Keratinocyte (primary cell): ENCODE results near the gene ZDHHC12. TPM values are rescaled to one million over a fixed set of nuclear protein-coding genes. Genes with fewer than 3 reads are reported as not detected.

Source experiments
- DNase-seq: peaks from one replicate; pipeline ENCODE4 v3.0.0-alpha.2; 2011; ENCODE audit warnings: low read depth, missing footprints, low spot score
- FAIRE-seq: peaks from 2 replicates; lab custom pipeline; 2011; peaks lifted over from hg19 to GRCh38; lab: Jason Lieb, UNC
- H2AFZ ChIP-seq: 2 replicates; pipeline ENCODE4 v1.6.0; 2012; ENCODE audit warnings: low read length, control low read depth, inconsistent platforms; ENCODE audit not compliant: control insufficient read depth
- H3K27ac ChIP-seq: 2 replicates; pipeline ENCODE4 v1.5.1; 2011; ENCODE audit warnings: low read length; ENCODE audit not compliant: control insufficient read depth, insufficient read depth
- H3K27me3 ChIP-seq: 3 replicates; pipeline ENCODE4 v1.6.0; 2011; ENCODE audit warnings: low read length; ENCODE audit not compliant: control insufficient read depth, insufficient read depth; ENCODE audit errors: extremely low read depth
- H3K36me3 ChIP-seq, 2 experiments: 2 replicates in 1 of 2; 3 replicates in 1 of 2; pipeline ENCODE4 v1.5.1; 2011; ENCODE audit warnings: low read length in 2 of 2, mild to moderate bottlenecking in 1 of 2; ENCODE audit not compliant: control insufficient read depth in 2 of 2, insufficient read depth in 2 of 2; ENCODE audit errors: extremely low read depth in 1 of 2
- H3K4me1 ChIP-seq: 3 replicates; pipeline ENCODE4 v1.5.1; 2011; ENCODE audit warnings: low read length; ENCODE audit not compliant: control insufficient read depth, insufficient read depth; ENCODE audit errors: extremely low read depth
- H3K4me2 ChIP-seq: 3 replicates; pipeline ENCODE4 v1.6.0; 2011; ENCODE audit warnings: low read depth, low read length; ENCODE audit not compliant: control insufficient read depth, insufficient read depth; ENCODE audit errors: extremely low read depth
- H3K4me3 ChIP-seq, 3 experiments: fragments of 200-600 bp in 1 of 3; sonication (generic) in 1 of 3; 2 replicates in 2 of 3; 3 replicates in 1 of 3; pipeline ENCODE4 v1.5.1; 2011 to 2016; ENCODE audit warnings: low read length in 3 of 3, mild to moderate bottlenecking in 3 of 3, control low read depth in 2 of 3, inconsistent platforms in 1 of 3, low read depth in 1 of 3, mixed read lengths in 1 of 3, mixed run types in 1 of 3, moderate library complexity in 1 of 3; ENCODE audit not compliant: control insufficient read depth in 2 of 3, insufficient read depth in 2 of 3; ENCODE audit errors: extremely low read depth in 1 of 3
- H3K79me2 ChIP-seq: 2 replicates; pipeline ENCODE4 v1.6.0; 2012; ENCODE audit warnings: low read length; ENCODE audit not compliant: control insufficient read depth, insufficient read depth
- H3K9ac ChIP-seq: 3 replicates; pipeline ENCODE4 v1.6.0; 2011; ENCODE audit warnings: low read length; ENCODE audit not compliant: control insufficient read depth, insufficient read depth; ENCODE audit errors: extremely low read depth
- H3K9me1 ChIP-seq: 3 replicates; pipeline ENCODE4 v1.6.0; 2011; ENCODE audit warnings: low read length; ENCODE audit not compliant: control insufficient read depth, insufficient read depth; ENCODE audit errors: extremely low read depth
- H3K9me3 ChIP-seq: 2 replicates; pipeline ENCODE4 v1.5.1; 2012; ENCODE audit warnings: low read depth, low read length; ENCODE audit not compliant: control insufficient read depth
- H4K20me1 ChIP-seq: 3 replicates; pipeline ENCODE4 v1.6.0; 2011; ENCODE audit warnings: low read length; ENCODE audit not compliant: control insufficient read depth, insufficient read depth; ENCODE audit errors: extremely low read depth
- CTCF ChIP-seq, 3 experiments: IDR thresholded peaks in 1 of 3; conservative IDR thresholded peaks in 1 of 3; optimal IDR thresholded peaks in 1 of 3; 2 replicates in 2 of 3; 3 replicates in 1 of 3; pipeline versions ENCODE3 to v1.5.1; 2011; ENCODE audit warnings: low read length in 3 of 3, mild to moderate bottlenecking in 3 of 3, moderate library complexity in 2 of 3, control low read depth in 1 of 3, inconsistent platforms in 1 of 3; ENCODE audit not compliant: insufficient read depth in 2 of 3; ENCODE audit errors: extremely low read depth in 1 of 3
- EZH2 ChIP-seq: IDR thresholded peaks from one replicate; pipeline ENCODE4 v1.6.1; 2012; ENCODE audit warnings: inconsistent platforms, mild to moderate bottlenecking, low read length, moderate library complexity
- dilution Hi-C: fragments of 300-500 bp; cut with MboI; formaldehyde crosslinking; loops from one replicate; pipeline ENCODE4 v1.7.0; 2020; ENCODE audit warnings: low sequenced_read_pairs; ENCODE audit not compliant: extremely low pct_ligation_motif_present
- polyA plus RNA-seq, 5 experiments: library from polyadenylated mRNA; depleted of rRNA in 3 of 5; stranded (reverse) in 3 of 5; stranded (forward) in 1 of 5; unstranded in 1 of 5; fragments of >200 nt; gene quantifications; 1 replicate in 1 of 5; 2 replicates in 3 of 5; 3 replicates in 1 of 5; pipeline versions ENCODE4 v1.2.1 to v1.2.3, GENCODE V29; 2011 to 2012; ENCODE audit warnings: missing spikeins in 2 of 5, low read depth in 1 of 5, low replicate concordance in 1 of 5

ZDHHC12 gene
- polyA plus RNA-seq, 1 donor (not counting 4 experiments of a cell fraction or from before 2014, with no cell fraction given) = 24.1 TPM

GRCh38 chr9:128706045-128706444, 17.9 kb downstream of the ZDHHC12 start:
- H3K27ac ChIP-seq = no peak overlapping the region
- H3K4me1 ChIP-seq = no peaks in the 10 kb centered on the region
- no peaks in the 10 kb centered on the region for H3K9me3 ChIP-seq
- no peaks in the 10 kb centered on the region for H3K9me1 ChIP-seq
- H3K4me2 ChIP-seq = no peak overlapping the region
- dilution Hi-C loops = no loop called here
- H3K4me3 ChIP-seq = no peak overlapping the region
- H3K27me3 ChIP-seq = no peaks in the 10 kb centered on the region
- TF ChIP-seq EZH2 (no peak), CTCF (optimal IDR thresholded peaks at IDR 0.05 in 1 of 3, IDR thresholded peaks at IDR 0.05 in 1 of 3, conservative IDR thresholded peaks at IDR 0.05 in 1 of 3; ENCODE audit: extremely low read depth in 1 of 3, insufficient read depth in 2 of 3, low read length in 3 of 3) (no peak)
- FAIRE-seq (no peak), DNase-seq (no peak)
- no peak overlapping the region for H3K9ac ChIP-seq
- no peaks in the 10 kb centered on the region for H4K20me1 ChIP-seq
- no peaks in the 10 kb centered on the region for H3K79me2 ChIP-seq
- no peaks in the 10 kb centered on the region for H3K36me3 ChIP-seq
- no peak overlapping the region for H2AFZ ChIP-seq

DNA sequence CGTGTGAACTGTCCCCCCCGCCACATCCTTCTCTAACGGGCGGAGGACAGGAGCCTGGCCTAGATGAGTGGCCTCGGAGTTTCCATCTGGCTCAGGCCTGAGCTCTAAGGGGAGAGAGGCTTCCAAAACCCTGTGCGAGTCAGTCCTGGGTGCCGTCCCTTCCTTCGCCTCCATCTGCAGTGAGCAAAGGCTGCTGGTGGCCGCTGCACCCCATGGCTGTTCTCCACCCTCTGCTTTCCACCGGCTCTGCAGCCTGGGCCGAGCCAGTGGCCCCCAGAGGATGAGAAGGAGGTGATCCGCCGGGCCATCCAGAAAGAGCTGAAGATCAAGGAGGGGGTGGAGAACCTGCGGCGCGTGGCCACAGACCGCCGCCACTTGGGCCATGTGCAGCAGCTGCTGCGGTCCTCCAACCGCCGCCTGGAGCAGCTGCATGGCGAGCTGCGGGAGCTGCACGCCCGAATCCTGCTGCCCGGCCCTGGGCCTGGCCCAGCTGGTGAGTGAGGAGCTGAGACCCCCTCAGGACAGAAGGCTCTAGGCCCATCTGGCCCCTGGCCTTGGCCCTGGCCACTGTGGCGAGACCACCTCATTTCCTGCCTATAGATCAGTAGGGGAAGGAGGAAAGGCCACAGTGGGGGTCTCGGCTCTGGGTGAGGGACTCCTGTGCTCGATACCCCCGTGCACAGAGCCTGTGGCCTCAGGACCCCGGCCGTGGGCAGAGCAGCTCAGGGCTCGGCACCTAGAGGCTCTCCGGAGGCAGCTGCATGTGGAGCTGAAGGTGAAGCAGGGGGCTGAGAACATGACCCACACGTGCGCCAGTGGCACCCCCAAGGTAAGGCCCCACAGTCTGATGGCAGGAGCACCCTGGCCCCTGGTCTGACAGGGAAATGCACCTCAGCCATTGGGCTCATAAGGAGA, 18.6 kb downstream of the ZDHHC12 start:
- H3K4me2 ChIP-seq = no peak overlapping the region
- H3K9me3 ChIP-seq = no peaks in the 10 kb centered on the region
- no peaks in the 10 kb centered on the region for H3K4me1 ChIP-seq
- H3K36me3 ChIP-seq = no peaks in the 10 kb centered on the region
- no peak overlapping the region for H3K27ac ChIP-seq
- no peak for FAIRE-seq
- no peak for DNase-seq
- no peak for TF ChIP-seq CTCF (optimal IDR thresholded peaks at IDR 0.05 in 1 of 3, IDR thresholded peaks at IDR 0.05 in 1 of 3, conservative IDR thresholded peaks at IDR 0.05 in 1 of 3; ENCODE audit: extremely low read depth in 1 of 3, insufficient read depth in 2 of 3, low read length in 3 of 3)
- TF ChIP-seq EZH2 = no peak
- H3K9ac ChIP-seq = no peak overlapping the region
- H3K79me2 ChIP-seq = no peaks in the 10 kb centered on the region
- H3K4me3 ChIP-seq = no peak overlapping the region
- H3K27me3 ChIP-seq = no peaks in the 10 kb centered on the region
- H4K20me1 ChIP-seq = no peaks in the 10 kb centered on the region
- H3K9me1 ChIP-seq = no peaks in the 10 kb centered on the region
- H2AFZ ChIP-seq = no peak overlapping the region
- dilution Hi-C loops = no loop called here
